ENCODE results near the gene DHX9.

The DHX9 gene

GRCh38 chr1:182847105-182847504, 8.0 kb downstream of the DHX9 start:
- TF ChIP-seq CTCF (conservative IDR thresholded peaks at IDR 0.05; ENCODE audit: low read depth): no peak
- POLR2A ChIA-PET (ENCODE audit: low non-redundant PET): no interaction called here
- no peak for DNase-seq (ENCODE audit: low spot score)
- no peak overlapping the region for H3K27ac ChIP-seq
- CTCF ChIA-PET: no interaction called here

- no peak overlapping the region for H3K27ac ChIP-seq
- DNase-seq (ENCODE audit: low spot score): no peak
- CTCF ChIA-PET: no interaction called here
- no peak for TF ChIP-seq CTCF (conservative IDR thresholded peaks at IDR 0.05; ENCODE audit: low read depth)
- POLR2A ChIA-PET (ENCODE audit: low non-redundant PET): no interaction called here
These were observed 9.6 kb downstream of the DHX9 start for GRCh38 chr1:182848736-182849135.

- POLR2A ChIA-PET (ENCODE audit: low non-redundant PET): no interaction called here
- no peak overlapping the region for H3K27ac ChIP-seq
- CTCF ChIA-PET: no interaction called here
- DNase-seq (ENCODE audit: low spot score): no peak
- no peak for TF ChIP-seq CTCF (conservative IDR thresholded peaks at IDR 0.05; ENCODE audit: low read depth)
These were observed 11.2 kb downstream of the DHX9 start for GRCh38 chr1:182850319-182850718.

GRCh38 chr1:182851825-182852224, 12.7 kb downstream of the DHX9 start:
- CTCF ChIA-PET: no interaction called here
- no peak overlapping the region for H3K27ac ChIP-seq
- DNase-seq (ENCODE audit: low spot score): no peak
- no peak for TF ChIP-seq CTCF (conservative IDR thresholded peaks at IDR 0.05; ENCODE audit: low read depth)
- POLR2A ChIA-PET (ENCODE audit: low non-redundant PET): no interaction called here

- ChIA-PET POLR2A (ENCODE audit: low non-redundant PET) (no interaction called here), CTCF (no interaction called here)
- no peak for DNase-seq (ENCODE audit: low spot score)
- TF ChIP-seq CTCF (conservative IDR thresholded peaks at IDR 0.05; ENCODE audit: low read depth): no peak
- no peak overlapping the region for H3K27ac ChIP-seq
These were observed 16.8 kb downstream of the DHX9 start for GRCh38 chr1:182855911-182856310.

GRCh38 chr1:182857212-182857611, 18.1 kb downstream of the DHX9 start:
- POLR2A ChIA-PET (ENCODE audit: low non-redundant PET): no interaction called here
- no peak for DNase-seq (ENCODE audit: low spot score)
- TF ChIP-seq CTCF (conservative IDR thresholded peaks at IDR 0.05; ENCODE audit: low read depth): no peak
- no peak overlapping the region for H3K27ac ChIP-seq
- CTCF ChIA-PET: no interaction called here

GRCh38 chr1:182860658-182861057, 21.5 kb downstream of the DHX9 start:
- H3K27ac ChIP-seq: no peak overlapping the region
- TF ChIP-seq CTCF (conservative IDR thresholded peaks at IDR 0.05; ENCODE audit: low read depth): no peak
- POLR2A ChIA-PET (ENCODE audit: low non-redundant PET): no interaction called here
- CTCF ChIA-PET: interaction anchor here (0.6 kb wide), 1 partner anchor 14 kb away, joined by 8 read pairs; no protein-coding TSS in a partner anchor
- no peak for DNase-seq (ENCODE audit: low spot score)

Measured in RWPE1 (cell line).